Right lobe of liver (tissue), 4 donors: Measurements from ENCODE around the gene PVR.

ENCODE experiments used
- POLR2A ChIP-seq: fragments of 450-650 bp; IDR thresholded peaks from one replicate; pipeline ENCODE4 v1.6.1; 2017; ENCODE audit warnings: antibody characterized with exemption, mild to moderate bottlenecking
- TF ChIP-seq, protein P1 (sequence below), 4 donors: fragments of 200-600 bp in 3 of 4; fragments of 450-650 bp in 1 of 4; IDR thresholded peaks; one replicate each; pipeline versions ENCODE4 v1.5.1 to v1.8.0; 2016 to 2022; ENCODE audit warnings: antibody characterized with exemption in 4 of 4, mild to moderate bottlenecking in 2 of 4
- donor health status: DM: no; HTN: no; CAD: no.
- donor health status: DM: no; HTN: no; CAD: no.
- donor health status: DM: no; HTN: yes; CAD: no.

DNA sequence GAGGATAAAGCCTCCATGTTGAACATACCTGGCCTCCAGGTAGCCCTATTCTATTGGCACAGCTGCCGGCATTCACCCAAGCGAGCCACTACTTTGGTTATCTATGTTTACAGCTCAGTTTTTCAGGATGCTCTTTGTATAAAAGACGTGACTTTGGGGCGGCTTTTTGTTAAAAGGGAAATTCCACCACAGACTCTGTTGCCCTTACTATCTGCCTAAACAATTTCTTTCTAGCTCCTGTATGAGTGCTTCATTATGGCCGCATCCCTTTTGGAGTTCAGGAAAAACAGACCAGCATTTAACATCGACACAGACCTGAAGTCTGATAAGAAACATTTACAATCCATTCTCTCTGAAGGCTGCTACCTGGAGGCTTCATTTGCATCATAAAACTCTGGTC is 39.5 kb upstream of the PVR start:
- TF ChIP-seq, protein P1, sequence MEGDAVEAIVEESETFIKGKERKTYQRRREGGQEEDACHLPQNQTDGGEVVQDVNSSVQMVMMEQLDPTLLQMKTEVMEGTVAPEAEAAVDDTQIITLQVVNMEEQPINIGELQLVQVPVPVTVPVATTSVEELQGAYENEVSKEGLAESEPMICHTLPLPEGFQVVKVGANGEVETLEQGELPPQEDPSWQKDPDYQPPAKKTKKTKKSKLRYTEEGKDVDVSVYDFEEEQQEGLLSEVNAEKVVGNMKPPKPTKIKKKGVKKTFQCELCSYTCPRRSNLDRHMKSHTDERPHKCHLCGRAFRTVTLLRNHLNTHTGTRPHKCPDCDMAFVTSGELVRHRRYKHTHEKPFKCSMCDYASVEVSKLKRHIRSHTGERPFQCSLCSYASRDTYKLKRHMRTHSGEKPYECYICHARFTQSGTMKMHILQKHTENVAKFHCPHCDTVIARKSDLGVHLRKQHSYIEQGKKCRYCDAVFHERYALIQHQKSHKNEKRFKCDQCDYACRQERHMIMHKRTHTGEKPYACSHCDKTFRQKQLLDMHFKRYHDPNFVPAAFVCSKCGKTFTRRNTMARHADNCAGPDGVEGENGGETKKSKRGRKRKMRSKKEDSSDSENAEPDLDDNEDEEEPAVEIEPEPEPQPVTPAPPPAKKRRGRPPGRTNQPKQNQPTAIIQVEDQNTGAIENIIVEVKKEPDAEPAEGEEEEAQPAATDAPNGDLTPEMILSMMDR (IDR thresholded peaks at IDR 0.05) = no peak
- TF ChIP-seq POLR2A = no peak
